ENCODE results near the gene ZNF302. TPM values are rescaled to one million over a fixed set of nuclear protein-coding genes. Genes with fewer than 3 reads are reported as not detected.
"Not testable (repeated sequence)": the region's sequence is repeated elsewhere in the genome, so short reads cannot be mapped to it uniquely, and the experiment has no call there.

Gene ZNF302
- total RNA-seq, 1 experiment from 2014 or later = 26.4 TPM

DNA sequence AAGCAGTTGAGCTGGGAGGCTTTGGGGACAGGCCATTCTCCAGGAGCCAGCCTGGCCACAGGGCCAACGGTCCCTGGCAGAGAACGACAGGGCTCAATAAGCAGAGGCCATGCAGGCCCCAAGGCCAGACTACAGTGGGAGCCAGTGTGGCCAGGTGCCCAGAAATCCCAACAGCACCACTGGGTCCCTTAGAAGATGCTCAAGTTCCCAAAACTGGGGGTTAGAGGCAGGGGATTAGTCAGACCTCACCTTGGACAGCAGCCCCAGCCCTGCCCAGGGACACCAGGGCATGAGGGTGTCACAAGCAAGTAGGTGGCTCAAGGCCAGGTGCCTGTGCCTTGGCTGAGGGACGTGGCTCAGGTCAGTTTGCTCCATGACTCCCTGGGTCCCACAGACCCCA, 13.3 kb upstream of the ZNF302 start:
- Histone ChIP-seq H3K27me3 (ENCODE audit: control insufficient read depth, insufficient read depth, low read length) (no peaks in the 10 kb centered on the region), H3K4me3 (ENCODE audit: low read depth in 2 of 2, low read length in 2 of 2) (no peak overlapping the region), H3K27ac (ENCODE audit: low read length) (no peak overlapping the region), H3K4me1 (ENCODE audit: control insufficient read depth, insufficient read depth, low read length) (peaks cover 3% of the 10 kb centered on the region), H3K36me3 (ENCODE audit: control insufficient read depth, insufficient read depth, low read length) (no peaks in the 10 kb centered on the region), H3K9me3 (ENCODE audit: control insufficient read depth, insufficient read depth, low read depth, low read length) (no peaks in the 10 kb centered on the region)
- TF ChIP-seq, protein P1, sequence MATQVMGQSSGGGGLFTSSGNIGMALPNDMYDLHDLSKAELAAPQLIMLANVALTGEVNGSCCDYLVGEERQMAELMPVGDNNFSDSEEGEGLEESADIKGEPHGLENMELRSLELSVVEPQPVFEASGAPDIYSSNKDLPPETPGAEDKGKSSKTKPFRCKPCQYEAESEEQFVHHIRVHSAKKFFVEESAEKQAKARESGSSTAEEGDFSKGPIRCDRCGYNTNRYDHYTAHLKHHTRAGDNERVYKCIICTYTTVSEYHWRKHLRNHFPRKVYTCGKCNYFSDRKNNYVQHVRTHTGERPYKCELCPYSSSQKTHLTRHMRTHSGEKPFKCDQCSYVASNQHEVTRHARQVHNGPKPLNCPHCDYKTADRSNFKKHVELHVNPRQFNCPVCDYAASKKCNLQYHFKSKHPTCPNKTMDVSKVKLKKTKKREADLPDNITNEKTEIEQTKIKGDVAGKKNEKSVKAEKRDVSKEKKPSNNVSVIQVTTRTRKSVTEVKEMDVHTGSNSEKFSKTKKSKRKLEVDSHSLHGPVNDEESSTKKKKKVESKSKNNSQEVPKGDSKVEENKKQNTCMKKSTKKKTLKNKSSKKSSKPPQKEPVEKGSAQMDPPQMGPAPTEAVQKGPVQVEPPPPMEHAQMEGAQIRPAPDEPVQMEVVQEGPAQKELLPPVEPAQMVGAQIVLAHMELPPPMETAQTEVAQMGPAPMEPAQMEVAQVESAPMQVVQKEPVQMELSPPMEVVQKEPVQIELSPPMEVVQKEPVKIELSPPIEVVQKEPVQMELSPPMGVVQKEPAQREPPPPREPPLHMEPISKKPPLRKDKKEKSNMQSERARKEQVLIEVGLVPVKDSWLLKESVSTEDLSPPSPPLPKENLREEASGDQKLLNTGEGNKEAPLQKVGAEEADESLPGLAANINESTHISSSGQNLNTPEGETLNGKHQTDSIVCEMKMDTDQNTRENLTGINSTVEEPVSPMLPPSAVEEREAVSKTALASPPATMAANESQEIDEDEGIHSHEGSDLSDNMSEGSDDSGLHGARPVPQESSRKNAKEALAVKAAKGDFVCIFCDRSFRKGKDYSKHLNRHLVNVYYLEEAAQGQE (IDR thresholded peaks at IDR 0.05; ENCODE audit: insufficient read depth in 1 of 2, low read depth in 2 of 2, low read length in 1 of 2) = peak; percentile 8 to 50; a peak in 2 of 4 replicates
- no peak for TF ChIP-seq TCF7L2 (IDR thresholded peaks at IDR 0.05; ENCODE audit: low read depth, low read length)
- no peak for TF ChIP-seq SIN3A (IDR thresholded peaks at IDR 0.05; ENCODE audit: borderline replicate concordance, insufficient read depth, low read depth, low read length)
- TF ChIP-seq POLR2AphosphoS5 (IDR thresholded peaks at IDR 0.05; ENCODE audit: low read depth, low read length) = no peak
- TF ChIP-seq, protein P2, sequence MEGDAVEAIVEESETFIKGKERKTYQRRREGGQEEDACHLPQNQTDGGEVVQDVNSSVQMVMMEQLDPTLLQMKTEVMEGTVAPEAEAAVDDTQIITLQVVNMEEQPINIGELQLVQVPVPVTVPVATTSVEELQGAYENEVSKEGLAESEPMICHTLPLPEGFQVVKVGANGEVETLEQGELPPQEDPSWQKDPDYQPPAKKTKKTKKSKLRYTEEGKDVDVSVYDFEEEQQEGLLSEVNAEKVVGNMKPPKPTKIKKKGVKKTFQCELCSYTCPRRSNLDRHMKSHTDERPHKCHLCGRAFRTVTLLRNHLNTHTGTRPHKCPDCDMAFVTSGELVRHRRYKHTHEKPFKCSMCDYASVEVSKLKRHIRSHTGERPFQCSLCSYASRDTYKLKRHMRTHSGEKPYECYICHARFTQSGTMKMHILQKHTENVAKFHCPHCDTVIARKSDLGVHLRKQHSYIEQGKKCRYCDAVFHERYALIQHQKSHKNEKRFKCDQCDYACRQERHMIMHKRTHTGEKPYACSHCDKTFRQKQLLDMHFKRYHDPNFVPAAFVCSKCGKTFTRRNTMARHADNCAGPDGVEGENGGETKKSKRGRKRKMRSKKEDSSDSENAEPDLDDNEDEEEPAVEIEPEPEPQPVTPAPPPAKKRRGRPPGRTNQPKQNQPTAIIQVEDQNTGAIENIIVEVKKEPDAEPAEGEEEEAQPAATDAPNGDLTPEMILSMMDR (IDR thresholded peaks at IDR 0.05) = no peak
- no TSS peak for BruUV-seq (replicated peaks)
- intact Hi-C loops (cut with micrococcal nuclease; ENCODE audit: unreplicated experiment) (no loop called here), in situ Hi-C loops (cut with HindIII; ENCODE audit: low pct_unique_long_range_greater_than_20kb, low sequenced_read_pairs) (no loop called here)
- DNase-seq (ENCODE audit: low read depth, low spot score) (no peak), ATAC-seq (0 out of 2 replicates have a peak, but pooled peaks have one; percentile 10)
- CTCF ChIA-PET = interaction anchor here (0.6 to 1.4 kb wide), 2 partner anchors 9 to 24 kb away, joined by 3 read pairs; no protein-coding TSS in a partner anchor
- POLR2A ChIA-PET = no interaction called here

DNA sequence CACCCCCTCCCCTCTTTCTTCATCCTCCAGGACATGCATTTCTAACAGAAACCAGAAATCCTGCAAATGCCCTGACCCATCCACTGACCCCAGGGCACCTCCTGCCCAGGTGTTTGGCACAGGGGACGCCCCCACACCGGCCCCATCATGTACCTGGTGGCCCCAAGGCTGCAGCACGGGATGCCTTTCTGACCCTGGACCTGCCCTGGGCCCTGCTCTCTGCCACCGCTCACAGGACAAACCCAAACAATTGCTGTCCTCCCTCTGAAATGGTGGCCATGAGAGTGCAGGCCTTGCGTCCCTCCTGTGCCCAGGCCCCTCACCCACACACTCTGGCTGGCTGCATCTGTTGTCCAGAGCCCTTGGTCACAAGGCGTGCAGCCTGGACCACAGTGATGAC, 12.6 kb upstream of the ZNF302 start:
- intact Hi-C loops (cut with micrococcal nuclease; ENCODE audit: unreplicated experiment) = no loop called here
- H3K27me3 ChIP-seq (ENCODE audit: control insufficient read depth, insufficient read depth, low read length) = no peaks in the 10 kb centered on the region
- H3K9me3 ChIP-seq (ENCODE audit: control insufficient read depth, insufficient read depth, low read depth, low read length) = no peaks in the 10 kb centered on the region
- in situ Hi-C loops (cut with HindIII; ENCODE audit: low pct_unique_long_range_greater_than_20kb, low sequenced_read_pairs) = no loop called here
- H3K27ac ChIP-seq (ENCODE audit: low read length) = no peak overlapping the region
- H3K4me1 ChIP-seq (ENCODE audit: control insufficient read depth, insufficient read depth, low read length) = peaks cover 3% of the 10 kb centered on the region
- TF ChIP-seq, protein P1 (IDR thresholded peaks at IDR 0.05; ENCODE audit: insufficient read depth in 1 of 2, low read depth in 2 of 2, low read length in 1 of 2) = no peak
- TF ChIP-seq POLR2AphosphoS5 (IDR thresholded peaks at IDR 0.05; ENCODE audit: low read depth, low read length) = no peak
- TF ChIP-seq, protein P2 (IDR thresholded peaks at IDR 0.05) = no peak
- no peak for TF ChIP-seq SIN3A (IDR thresholded peaks at IDR 0.05; ENCODE audit: borderline replicate concordance, insufficient read depth, low read depth, low read length)
- no peak for TF ChIP-seq TCF7L2 (IDR thresholded peaks at IDR 0.05; ENCODE audit: low read depth, low read length)
- ChIA-PET CTCF (interaction anchor here (1.4 kb wide), 1 partner anchor 25 kb away, joined by 3 read pairs; no protein-coding TSS in a partner anchor), POLR2A (no interaction called here)
- no peak for DNase-seq (ENCODE audit: low read depth, low spot score)
- no TSS peak for BruUV-seq (replicated peaks)
- H3K36me3 ChIP-seq (ENCODE audit: control insufficient read depth, insufficient read depth, low read length) = no peaks in the 10 kb centered on the region
- ATAC-seq = no peak; the same call in 1 of the 2 replicates
- H3K4me3 ChIP-seq (ENCODE audit: low read depth in 2 of 2, low read length in 2 of 2) = no peak overlapping the region

DNA sequence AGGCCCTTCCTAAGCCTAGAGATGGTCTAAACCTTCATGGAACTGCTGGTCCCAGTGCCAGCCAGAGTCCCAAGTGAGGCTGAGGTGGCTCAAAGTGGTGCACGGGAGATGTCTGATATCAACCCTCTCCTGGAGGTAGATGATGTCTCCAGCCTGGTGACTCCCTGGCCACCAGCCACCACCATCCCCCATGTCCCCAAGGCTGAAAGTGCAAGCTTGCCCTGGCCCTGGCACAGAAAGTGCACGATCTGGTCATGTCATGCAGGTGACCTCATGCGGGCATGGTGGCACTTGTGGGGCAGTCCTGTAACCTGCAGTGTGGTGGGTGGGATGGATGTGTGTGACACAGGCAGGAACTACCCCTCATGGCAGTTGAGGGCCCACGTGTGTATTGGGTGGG, 12.2 kb upstream of the ZNF302 start:
- intact Hi-C loops (cut with micrococcal nuclease; ENCODE audit: unreplicated experiment); H3K4me3 ChIP-seq (ENCODE audit: low read depth in 2 of 2, low read length in 2 of 2); DNase-seq (ENCODE audit: low read depth, low spot score); POLR2A ChIA-PET; CTCF ChIA-PET; H3K27me3 ChIP-seq (ENCODE audit: control insufficient read depth, insufficient read depth, low read length); H3K36me3 ChIP-seq (ENCODE audit: control insufficient read depth, insufficient read depth, low read length); in situ Hi-C loops (cut with HindIII; ENCODE audit: low pct_unique_long_range_greater_than_20kb, low sequenced_read_pairs); H3K4me1 ChIP-seq (ENCODE audit: control insufficient read depth, insufficient read depth, low read length); H3K27ac ChIP-seq (ENCODE audit: low read length); H3K9me3 ChIP-seq (ENCODE audit: control insufficient read depth, insufficient read depth, low read depth, low read length); BruUV-seq (replicated peaks): not testable (repeated sequence)
- ATAC-seq = 0 out of 2 replicates have a peak, but pooled peaks have one; percentile 14

Data from Panc1 (cell line).